22Rv1 (cell line): Measurements from ENCODE around the gene STARD9.

ENCODE experiments used
- H3K27ac ChIP-seq: fragments of 450-650 bp; 2 replicates; pipeline ENCODE4 v1.5.1; 2017
- ZFX ChIP-seq: fragments of 450-650 bp; IDR thresholded peaks from 2 replicates; pipeline ENCODE4 v1.6.1; 2017; ENCODE audit warnings: antibody characterized with exemption, borderline replicate concordance
- TF ChIP-seq, protein P1 (sequence below): fragments of 450-650 bp; IDR thresholded peaks from 2 replicates; pipeline ENCODE4 v1.5.1; 2017; ENCODE audit warnings: mild to moderate bottlenecking

Gene STARD9

DNA sequence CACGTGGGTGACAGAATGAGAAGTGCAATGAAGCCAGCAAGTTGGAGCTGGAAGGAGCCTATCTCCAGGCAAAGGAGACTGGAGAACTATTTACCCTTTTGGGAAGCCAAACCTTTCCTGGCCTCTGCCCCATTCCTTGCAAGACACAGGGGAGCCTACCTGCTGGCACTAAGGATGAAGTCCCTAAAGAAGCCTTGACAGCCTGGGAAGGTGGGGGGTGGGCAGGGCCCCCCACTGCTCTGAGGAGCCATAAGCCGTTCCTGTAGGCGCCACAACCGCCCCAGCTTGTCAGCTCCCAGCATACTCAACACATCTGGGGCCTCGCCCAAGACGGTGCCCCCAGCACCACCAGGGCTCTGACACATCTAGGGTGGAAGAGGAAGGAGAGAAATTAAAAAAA lies 156.1 kb downstream of the STARD9 start:
- H3K27ac ChIP-seq = no peak overlapping the region
- TF ChIP-seq ZFX = no peak
- TF ChIP-seq, protein P1, sequence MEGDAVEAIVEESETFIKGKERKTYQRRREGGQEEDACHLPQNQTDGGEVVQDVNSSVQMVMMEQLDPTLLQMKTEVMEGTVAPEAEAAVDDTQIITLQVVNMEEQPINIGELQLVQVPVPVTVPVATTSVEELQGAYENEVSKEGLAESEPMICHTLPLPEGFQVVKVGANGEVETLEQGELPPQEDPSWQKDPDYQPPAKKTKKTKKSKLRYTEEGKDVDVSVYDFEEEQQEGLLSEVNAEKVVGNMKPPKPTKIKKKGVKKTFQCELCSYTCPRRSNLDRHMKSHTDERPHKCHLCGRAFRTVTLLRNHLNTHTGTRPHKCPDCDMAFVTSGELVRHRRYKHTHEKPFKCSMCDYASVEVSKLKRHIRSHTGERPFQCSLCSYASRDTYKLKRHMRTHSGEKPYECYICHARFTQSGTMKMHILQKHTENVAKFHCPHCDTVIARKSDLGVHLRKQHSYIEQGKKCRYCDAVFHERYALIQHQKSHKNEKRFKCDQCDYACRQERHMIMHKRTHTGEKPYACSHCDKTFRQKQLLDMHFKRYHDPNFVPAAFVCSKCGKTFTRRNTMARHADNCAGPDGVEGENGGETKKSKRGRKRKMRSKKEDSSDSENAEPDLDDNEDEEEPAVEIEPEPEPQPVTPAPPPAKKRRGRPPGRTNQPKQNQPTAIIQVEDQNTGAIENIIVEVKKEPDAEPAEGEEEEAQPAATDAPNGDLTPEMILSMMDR = no peak

DNA sequence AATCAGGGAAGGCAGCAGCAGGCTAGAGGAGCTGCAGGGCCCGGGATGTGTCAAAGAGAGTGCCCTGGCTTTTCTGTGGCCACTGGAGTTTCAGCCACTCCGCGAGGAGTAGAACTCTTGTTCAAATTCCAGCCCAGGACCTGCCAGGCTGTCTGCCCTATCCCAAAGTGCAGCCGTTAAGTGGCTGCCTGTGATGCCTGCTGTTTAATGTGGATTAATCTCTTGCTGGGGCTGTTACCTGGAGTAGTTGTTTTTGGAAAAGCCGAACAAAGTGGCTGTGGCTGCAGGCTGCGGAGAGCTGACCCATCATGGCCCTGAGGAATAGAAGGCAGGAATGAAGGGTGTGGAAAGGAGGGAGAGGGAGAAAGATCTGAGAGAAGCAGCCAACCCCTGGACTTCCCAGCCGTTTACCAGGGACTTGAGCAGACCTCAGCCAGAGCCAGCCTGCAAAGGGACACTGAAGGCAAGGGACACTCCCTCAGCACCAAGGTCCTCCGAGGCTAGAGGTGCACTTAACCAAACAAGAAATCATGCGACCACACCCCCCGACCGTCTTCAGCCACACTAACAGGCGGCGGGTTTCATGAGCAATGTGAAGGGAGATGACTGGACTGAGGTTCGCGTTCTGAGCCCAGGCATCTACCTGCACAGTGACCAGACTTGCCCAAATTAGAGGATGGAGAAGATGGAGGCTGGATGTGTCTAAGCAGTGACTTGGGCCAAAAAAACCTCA lies 156.9 kb downstream of the STARD9 start:
- no peak for TF ChIP-seq ZFX
- TF ChIP-seq, protein P1 = no peak
- H3K27ac ChIP-seq = no peak overlapping the region

DNA sequence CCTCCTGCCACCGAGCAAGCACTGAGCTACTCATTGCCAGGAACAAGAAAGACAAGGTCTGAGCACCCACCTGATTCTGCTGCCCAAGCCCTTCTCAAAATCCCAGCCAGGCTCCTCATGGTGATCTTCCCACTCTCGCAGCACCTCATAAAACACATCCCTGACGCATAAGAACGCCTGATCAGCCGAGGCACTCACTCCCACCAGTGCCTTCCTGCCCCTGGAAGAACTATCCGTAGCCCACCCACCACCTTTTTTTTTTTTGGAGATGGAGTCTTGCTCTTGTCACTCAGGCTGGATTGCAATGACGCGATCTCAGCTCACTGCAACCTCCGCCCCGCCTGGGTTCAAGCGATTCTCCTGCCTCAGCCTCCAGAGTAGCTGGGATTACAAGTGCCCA lies 157.6 kb downstream of the STARD9 start:
- no peak overlapping the region for H3K27ac ChIP-seq
- TF ChIP-seq ZFX = no peak
- TF ChIP-seq, protein P1 = no peak

DNA sequence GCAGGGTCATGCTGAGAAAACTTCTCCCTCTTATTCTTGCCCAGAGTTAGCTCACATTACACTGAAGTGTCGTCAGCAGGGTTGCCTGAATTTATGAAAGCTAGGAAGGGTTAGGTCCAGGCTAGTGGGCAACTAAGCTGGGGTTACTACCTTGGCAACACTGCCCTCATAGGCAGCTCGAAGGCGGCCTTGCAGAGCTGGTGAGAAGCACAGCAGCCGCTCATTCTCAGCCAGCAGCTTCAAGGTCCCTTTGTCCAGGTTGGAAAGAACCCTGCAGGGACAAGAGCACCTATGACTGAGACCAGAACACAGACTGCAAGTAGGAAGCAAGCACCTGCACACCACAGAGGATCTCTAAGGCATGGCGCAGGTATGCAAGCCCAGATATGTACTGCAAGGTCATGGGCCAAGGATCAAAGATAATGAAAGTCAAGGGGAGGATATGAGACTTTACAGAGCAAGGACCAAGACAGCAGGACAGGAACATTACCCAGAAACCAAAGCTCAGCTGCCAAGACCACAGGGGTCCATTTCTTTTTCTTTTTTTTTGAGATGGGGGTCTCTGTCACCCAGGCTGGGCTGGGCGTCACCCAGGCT lies 158.8 kb downstream of the STARD9 start:
- no peak overlapping the region for H3K27ac ChIP-seq
- TF ChIP-seq ZFX = no peak
- TF ChIP-seq, protein P1 = no peak

DNA sequence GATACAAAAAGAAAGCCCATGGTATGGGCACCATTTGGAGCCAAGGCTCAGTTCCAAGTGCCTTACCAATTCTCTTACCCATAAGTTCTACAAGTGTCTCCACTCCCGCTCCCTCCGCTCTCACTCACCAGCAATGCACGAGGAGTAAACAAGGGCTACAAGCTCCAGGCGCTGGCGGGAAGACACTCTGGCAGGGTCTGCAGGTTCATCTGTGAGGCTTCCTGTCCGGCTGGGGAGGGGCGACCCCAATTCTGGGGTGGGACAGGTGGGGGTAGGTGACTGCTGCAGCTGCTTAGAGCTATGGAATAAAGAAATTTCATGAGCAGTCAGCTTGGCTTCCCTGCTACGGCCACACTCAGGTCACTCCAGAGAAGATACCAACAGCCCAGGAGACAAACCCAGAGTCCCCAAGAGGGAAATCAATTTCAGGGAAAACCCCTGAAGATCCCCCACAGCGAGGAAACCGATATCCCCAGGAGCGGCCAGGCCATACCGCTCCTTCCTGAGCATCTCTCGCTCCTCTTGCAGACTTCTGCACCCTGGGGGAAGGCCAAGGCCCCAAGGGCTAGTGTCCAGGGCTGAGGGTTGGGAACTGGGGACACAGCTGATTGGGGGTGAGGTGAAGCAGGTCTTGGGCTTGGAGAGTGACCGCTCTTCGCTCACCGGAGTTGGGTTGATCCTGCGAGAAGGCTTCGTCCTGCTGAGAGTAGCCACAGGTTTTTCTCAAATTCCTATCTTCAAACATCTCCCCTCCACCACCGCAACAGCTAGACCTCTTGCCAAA lies 160.2 kb downstream of the STARD9 start:
- TF ChIP-seq ZFX = no peak
- TF ChIP-seq, protein P1 = no peak
- no peak overlapping the region; the same call in 1 of the 2 replicates for H3K27ac ChIP-seq

DNA sequence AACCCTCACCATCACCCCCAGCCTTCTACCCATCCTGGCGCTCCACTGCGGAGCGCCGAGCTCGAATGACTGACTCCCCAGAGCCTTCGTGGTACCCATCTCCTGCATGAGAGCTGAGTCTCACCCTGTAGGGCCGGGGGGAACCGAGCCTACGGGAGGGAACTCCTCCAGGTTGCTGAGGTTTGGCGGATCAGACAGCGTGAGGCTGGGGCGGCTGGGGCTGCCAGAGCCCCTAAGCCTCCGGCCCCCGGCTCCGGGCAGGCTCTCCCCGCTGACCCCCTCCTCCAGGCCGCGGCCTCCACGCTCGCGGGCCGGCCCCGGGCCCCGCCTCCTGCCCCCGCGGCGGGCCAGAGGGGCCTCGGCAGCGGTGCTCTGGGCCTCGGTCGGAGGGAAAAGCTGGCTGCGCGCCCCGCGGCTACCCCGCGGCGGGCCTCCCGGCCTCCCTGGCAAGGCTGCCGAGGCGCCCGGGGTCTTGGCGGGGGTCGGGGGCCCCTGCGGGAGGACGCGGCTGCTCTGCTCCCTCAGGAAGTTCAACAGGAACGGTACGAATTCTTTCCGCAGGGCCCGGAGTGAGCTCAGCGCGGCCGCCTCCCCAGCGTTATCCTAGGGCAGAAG lies 160.9 kb downstream of the STARD9 start:
- no peak for TF ChIP-seq ZFX
- TF ChIP-seq, protein P1 = no peak
- peak overlapping the region; percentile 71 for H3K27ac ChIP-seq
